Stimulated activated CD4-positive, alpha-beta T cell treated with anti-CD3 and anti-CD28 coated beads, TNF-alpha, amount 100 ng/mL, for 48 hours (primary cell): ENCODE data around the gene GTF3C4.

Experiments
- DNase-seq, 3 donors: peaks; one replicate each; pipeline ENCODE4 v3.0.0-alpha.2; 2020; ENCODE audit warnings: low read depth in 3 of 3

Gene GTF3C4

DNA sequence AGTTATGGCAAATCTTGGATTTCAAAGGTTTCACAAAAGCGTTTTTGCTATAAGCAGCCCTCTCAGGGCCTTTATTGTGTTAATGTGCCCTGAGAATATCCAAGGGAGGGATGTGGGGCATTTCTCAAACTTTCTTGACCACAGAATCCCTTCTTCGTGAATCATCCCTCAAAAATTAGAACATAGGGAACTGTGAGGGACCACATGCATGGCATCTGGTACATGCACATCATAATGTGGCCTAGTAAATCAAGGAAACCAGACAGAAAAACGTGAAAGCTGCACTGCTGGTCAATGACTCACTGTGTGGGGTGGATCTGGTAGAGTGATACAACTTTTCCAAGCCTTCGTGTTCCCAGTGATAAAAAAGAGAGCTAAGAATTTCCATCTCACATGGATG is 22.9 kb upstream of the GTF3C4 start:
- no peak for DNase-seq

DNA sequence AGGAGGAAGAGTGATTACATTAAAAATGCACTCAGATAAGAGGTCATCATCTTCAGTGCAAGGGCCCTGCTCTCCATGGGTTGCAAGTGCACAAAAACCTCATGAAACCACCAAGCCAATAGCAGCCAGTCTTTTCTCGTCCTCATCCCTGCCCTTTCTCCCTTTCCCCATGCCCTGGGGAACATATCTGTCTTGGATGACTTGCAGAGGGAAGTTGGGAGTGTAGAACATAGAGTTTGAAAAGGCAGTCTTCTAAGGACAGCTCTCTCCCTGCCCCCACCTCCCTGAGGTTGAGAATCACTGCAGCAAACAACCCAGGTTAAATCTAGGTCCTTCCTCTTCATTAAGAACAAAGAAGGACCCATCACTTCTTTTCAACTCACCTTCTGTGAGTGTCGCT is 22.5 kb upstream of the GTF3C4 start:
- DNase-seq, result no peak

DNA sequence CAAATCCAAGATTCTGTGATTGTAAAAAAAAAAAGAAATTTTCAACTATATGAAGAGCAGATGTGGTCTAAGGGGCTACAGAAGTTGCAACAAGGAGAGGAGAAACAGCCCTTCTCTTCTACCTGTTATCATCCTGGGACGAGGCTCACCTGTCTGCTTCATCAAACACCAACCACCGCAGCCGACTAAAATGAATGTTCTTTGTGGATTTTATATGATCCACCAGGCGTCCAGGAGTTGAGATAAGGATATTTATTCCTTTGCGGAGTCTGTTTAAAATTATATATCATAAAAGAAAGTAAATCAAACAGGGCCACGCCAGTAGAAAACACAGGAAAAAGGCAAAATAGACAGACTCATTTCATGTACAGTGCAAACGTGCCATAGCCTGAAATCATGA is 22.0 kb upstream of the GTF3C4 start:
- DNase-seq, result no peak

DNA sequence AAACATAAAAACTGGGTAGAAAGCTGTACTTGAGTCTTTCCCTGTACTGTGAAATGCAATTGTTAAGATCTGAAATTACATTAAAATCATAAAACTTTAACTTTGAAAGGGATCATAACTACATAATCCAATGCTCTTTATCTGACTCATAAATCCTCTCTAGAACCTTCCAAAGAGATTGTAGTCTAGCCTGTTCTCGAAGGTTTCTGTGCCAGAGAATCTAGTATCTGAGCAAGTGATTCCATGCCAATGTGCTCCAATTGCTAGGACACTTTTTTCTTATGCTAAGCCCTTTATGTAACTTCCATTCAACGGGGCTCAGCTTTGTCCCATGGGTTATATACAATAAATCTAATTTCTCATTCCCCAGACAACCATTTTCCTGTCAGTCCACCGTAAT is 21.6 kb upstream of the GTF3C4 start:
- DNase-seq, result no peak

DNA sequence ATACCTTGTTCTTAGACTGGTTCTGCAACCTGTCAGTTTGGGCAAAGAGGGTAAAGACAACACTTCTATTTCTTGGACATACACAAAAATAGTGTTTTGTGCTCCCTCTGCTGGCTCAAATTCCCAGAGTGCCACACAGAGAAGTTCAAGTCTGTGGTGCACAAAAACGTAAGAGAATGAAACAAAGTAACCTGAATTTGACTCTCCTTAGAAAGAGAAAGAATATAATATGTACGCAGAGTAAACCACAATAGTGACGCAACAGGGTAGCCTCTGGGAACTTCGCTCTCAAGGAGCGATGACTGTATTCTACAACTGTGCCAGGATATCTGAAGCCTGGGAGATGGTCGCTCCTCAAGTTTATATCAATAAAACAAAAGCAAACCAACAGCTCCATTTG is 19.0 kb upstream of the GTF3C4 start:
- DNase-seq, result no peak

DNA sequence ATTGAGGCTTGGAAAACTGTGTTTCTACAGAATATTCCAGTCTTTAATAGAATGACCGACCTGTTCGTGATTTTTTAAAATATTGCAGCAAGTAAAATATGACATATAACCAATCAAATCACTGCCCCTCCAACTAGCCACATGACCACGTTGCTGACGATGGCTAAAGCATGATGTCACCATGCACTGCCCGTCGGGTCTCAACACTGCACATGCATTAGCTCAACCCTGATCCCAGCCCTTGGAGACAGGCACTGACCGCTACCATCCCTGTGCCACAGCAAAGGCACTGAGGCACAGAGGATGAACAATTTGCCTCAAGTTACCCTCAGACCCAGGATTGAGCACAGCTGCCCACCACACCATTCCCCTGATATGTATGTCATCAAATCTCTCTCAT is 14.0 kb upstream of the GTF3C4 start:
- no peak for DNase-seq

DNA sequence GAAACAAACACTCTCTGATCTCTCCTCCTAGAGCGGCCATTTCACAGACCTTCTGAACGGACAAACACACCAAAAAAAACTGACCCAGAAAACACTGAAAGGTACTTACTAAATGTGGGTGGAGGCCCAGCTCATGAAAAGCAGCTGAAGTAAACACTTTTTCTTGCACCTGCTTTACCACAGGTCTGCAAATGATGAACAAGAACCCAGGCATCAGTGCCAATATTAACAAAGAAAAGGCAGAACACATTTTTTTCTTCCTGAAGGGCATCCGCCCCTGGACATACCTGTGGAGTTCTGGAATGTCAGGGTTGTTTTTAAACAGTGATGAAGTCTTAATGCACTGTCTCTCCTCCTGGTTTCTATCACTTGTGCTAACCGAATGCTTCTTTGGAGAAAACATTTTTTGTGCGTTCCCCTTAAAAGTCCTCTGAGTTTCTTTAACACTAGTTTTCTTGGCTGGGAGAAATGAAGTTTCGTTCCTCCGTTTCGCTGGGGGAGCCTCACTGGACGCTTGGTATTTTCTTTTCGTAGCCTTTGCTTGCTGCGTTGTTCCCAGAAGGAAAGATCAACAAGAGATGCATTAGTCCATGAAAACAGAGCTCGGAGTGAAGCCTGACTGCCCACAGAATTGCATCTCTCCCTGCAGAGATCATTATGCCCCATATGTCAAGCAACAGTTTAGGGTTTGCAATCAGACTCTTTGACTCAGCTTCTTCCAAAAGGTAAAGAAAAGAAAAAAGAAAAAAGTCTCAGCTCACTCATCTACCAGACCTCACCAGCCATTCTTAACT is 7.9 kb upstream of the GTF3C4 start:
- DNase-seq, result no peak

DNA sequence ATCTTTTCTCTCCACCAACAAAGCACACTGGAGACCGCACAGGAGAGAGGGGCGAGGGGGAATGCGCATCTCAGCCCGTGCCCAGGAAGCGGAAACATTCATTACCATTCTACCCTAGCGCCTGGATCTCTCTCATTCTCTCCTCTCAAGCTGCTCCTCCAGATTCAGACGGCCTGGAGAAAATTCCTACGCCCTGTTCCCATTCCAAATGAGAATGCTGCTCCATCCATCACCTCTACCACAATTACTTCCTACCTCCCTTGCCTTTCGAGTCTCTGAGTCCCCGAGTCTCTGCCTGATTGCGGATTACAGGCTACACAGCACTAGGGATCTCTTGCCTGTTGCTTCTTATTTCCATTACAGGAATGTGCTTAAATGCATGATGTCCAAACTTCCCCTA is 7.1 kb upstream of the GTF3C4 start:
- no peak for DNase-seq

DNA sequence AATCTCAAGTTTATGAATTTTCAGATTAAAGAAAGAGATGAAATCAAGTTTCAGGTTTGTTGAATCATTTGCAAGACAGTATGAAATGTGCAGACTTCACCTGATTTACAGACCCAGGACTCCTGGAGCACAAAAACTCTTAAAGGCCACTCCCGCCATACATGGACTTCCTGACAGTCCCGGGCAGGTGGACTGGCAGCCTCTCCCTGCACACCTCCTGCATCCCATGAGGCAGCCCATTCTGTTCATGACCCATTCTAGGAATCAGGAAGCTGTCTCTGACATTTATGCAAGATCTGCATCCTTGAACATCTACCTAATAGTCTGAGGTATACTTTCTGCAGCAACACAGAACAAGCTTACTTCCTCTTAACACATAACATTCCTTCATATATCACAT is 6.4 kb upstream of the GTF3C4 start:
- DNase-seq, result no peak

DNA sequence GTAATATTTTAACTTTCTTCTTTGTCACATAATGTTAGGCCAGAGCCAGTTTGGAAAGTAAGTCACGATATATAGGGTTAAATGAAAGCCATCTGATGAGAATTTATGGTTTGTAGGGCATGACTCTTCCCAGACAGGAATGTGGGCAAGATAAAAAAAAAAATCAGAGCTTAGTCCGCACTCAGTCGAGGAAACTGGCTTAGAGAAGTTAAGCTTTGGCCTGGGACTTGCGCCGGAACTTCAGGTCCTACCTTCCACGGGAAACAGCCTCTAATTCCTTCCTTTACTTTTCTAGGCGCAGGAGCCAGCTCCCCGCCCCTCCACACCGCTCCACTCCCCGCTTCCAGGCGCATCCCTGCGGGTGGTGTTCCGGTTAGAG is 956 bp upstream of the GTF3C4 start:
- DNase-seq, result no peak

DNA sequence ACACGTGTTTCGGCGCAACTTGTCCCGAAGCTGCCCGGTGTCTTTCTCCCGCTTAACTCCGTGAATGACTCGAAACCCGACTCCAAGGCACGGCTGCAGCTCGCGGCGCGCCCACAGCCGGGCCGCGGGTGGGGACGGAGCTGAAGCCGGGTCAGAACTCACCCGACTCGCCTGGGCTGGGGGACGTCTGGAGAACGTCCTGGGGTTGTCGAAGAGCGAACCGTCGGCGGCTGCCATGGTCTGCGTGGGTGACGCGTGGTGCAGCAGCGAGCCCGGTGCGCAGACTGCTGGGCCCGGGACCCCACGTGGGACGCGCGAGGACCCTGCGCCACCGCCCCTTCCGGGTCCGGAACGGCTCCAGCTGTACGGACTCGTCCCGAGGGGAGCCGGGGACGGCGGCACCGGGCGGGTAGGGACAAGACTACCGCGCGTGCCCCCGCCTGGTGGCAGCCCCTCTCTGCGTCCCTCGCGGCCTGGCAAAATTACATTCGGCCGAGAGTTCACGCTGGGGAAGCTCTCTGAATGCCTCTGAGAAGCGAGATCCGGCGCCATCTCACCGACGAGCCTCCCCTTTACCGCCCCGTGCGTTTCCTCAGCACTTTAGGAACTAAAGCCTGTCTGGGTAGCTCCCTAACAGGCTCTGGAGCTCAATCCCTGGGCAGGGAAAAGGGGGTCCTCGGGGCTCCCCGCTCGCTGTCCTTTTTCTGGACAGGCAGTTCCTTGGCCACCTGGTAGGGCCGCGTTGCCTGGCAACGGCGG is 387 bp upstream of the GTF3C4 start, which contains the start of gene DDX31:
Gene DDX31, minus strand, starts transcription at position 286 of the 759 bp plus-strand sequence. Its CDS starts 49 bp downstream, at position 237.
- peak; percentile 72 to 83 (median 74) for DNase-seq

DNA sequence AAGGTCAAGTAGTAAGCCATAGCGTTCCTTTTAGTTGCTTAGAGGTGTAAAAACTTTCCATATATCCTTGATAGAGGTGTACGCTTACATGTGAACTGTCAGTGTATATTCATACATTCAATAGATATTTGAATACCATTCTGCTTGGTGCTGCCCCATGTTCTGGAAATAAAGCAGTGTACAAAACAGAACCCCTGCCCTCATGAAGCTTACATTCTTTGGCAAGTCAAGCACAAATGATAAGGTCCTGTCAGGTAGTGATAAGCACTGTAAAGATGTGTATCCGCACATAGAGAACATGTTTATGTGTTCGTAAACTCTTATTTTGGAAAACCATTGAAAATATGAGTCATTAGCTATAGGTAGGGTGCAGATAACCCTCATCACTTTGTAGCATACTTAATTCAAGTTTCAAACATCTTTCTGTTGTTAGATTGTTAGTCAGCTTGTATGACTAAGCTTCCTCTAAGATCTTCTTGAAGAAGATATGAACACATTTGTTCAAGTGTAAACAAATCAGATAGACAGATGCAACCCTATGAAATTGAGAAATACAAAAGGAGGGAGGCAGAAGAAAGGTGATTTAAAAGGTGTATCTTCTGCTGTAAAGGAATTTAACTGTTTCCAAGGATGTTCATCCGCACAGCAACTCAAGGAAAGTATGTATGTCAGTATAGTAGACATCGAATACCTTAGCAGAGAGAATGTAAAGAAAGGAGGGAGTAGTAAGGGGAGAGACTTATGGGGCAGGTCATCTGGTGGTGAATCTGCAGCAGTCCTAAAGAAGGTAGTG is 1.6 kb downstream of the GTF3C4 start:
- no peak for DNase-seq

DNA sequence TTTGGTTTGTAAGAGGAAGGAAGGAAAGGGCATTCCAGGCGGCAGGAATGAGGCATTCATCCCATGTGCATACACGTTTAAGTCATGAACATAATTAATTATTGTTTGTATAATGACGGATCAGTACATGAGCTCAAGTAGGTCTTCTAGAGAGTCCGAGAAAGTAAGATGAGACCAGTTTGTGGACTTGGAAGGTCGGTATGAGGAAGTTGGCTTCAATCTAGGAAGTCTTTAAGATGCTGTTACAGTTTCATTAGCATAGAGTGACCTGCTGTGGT is 2.1 kb downstream of the GTF3C4 start:
- DNase-seq, result no peak

DNA sequence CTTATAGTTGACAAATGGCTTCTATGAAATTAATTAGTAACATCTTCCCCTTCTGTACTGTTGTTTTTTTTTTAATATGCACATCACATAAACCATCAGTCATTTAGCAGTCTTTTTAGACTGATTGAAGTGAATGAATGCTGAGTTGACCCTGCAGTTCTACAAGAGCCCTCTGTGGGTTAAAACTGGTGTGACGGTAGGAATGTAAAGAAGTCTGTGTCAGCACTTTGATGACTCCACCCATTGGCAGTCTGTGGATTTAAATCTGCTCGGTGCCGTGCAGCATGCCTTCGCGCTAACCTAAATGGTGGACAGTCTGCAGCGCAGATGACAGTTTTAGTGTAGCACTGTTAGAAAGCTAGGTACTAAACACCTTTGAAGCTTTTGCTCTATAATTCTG is 3.1 kb downstream of the GTF3C4 start:
- no peak for DNase-seq

DNA sequence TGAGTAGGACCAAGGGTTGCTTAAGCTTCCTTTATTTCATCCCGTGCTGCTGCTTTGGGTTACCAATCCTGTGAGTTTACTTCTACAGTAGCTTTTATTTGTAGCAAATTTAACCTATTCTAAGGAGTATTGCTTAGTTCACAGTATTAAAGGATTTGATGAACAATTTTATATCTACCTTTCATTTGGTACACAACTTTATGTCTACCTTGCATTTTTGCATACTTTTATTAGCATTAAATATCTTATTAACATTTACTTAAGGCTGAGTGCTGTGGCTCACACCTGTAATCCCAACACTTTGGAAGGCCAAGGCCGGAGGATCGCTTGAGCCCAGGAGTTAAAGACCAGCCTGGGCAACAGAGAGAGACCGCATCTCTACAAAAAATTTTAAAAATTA is 4.2 kb downstream of the GTF3C4 start:
- DNase-seq, result no peak

DNA sequence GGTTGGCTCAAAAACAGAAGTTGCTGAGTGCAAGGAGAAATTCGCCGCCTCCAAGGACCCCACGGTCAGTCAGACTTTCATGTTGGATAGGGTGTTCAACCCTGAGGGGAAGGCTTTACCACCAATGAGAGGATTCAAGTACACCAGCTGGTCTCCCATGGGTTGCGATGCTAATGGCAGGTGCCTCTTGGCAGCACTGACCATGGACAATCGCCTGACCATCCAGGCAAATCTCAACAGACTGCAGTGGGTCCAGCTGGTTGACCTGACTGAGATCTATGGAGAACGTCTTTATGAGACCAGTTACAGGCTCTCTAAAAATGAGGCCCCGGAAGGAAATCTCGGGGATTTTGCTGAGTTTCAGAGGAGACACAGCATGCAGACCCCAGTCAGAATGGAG is 7.7 kb downstream of the GTF3C4 start:
- no peak for DNase-seq

DNA sequence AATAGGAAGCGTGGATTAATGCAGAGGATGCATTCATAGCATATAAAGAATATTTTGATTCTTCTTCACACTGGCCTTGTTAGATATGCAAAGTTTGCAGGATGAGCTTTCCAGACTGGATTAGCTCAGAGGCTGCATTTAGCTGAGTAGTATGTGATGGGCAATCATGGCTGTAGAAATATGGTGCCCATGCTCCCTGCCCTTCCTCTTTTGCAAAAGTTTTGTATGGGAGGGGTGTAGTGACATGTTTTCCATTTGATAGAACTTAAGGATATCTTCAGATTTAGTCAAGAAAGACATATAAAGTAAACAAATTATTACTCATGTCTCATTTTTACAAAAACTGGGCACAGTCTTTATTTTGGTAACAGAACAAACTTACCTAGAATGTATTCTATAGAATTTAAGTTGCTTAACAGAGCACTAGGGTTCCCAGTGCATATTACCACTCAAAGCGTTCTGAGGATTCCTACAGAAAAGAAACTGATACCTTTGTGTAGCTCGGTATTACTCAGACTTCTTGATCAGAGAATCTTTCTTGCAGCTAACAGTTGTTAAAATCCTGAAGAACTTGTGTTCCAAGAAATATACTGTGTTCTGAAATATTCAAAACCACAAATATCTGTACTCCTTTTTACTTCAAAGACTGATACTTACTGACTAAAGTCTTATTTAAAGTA is 9.8 kb downstream of the GTF3C4 start:
- DNase-seq, result no peak

DNA sequence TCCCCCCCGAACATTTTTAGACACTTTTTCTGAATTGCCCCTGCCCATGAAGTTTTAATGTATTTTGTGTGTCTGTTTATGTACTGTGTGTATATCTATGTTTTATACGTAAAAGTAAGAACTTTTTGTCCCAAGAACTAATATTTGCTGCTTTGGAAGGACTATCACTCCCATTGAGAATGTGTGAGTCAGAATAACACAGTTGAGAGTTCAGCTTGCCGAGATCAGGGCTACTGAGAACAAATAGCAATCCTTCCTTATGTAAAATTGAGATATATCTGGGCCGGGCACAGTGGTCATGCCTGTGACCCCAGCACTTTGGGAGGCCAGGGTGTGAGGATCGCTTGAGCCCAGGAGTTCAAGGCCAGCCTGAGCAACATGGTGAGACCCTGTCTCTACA is 11.3 kb downstream of the GTF3C4 start:
- DNase-seq, result no peak

DNA sequence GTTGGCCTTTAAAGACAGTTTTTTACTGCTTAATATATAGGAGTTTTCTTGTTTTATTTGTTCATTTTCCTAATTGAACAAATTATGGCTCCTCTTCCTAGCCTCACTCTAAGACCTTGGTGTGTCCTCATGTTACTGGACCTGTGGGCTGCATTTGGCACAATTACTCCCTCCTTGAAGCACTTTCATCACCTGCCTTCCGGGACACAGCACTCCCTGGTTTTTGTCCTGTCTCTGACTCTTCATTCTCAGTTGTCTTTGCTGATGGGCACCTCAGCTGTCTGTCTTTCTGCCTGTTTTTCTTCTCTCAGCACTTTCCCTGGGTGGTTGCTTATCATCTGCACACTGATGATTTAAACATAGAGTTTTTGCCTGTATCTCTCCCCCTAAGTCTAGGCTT is 13.6 kb downstream of the GTF3C4 start:
- DNase-seq, result no peak

DNA sequence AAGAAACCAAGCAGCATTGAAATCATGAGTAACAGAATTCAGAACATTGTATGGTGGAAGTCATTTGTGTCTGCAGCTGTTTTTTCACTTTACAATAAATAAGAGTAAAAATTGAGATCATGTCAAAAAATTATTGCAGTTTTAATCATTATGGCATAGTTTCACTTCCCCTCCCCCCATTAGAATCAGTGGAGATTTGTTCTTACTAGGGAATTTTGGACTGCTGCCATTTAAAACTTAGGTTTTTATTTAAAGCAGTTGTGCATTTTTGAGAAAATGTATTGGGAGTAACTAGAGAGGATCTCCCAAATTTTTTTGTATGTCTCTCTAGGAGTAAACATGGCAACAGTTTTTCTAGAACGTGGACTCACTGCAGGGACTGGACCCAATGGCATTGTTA is 20.4 kb downstream of the GTF3C4 start:
- no peak for DNase-seq

DNA sequence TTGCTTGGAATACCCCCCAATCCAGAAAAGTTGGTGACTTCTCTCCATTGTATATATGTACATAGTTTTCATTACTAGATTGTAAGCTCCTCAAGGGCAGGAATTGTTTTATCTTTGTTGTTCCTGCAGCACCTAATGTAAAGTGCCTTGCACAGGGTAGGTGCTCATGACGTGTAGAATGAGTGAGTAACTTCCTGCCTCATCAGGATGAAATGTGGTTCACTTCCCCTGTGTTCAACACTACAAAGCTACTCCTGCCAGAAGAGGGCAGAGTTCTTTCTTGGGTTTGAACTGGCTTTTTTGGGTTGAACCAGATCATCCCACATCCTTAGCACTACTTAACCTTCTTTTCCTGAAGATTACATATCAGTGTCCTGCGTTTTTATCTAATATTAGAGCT is 23.9 kb downstream of the GTF3C4 start:
- DNase-seq, result peak in 1 of 3 donors; percentile 7

DNA sequence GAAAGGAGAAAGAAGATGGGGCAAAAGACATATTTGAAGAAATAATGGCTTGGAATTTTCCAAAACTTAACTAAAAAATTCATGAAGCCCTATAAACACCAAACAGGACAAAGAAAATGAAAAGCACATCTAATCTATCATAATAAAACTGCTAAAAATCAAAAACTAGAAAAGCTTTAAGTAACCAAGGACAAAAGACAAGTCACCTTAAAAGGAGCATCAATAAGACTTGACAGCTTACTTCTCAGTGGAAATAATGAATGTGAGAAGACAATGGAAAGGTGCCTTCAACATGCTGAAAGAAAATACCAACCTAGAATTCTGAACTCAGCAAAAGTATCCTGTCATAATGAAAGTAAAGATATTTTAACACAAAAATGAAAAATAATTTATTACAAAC is 27.0 kb downstream of the GTF3C4 start:
- DNase-seq, result no peak
